Ascending aorta (tissue), 2 donors: ENCODE data around the gene LRP1-AS. TPM values are rescaled to one million over a fixed set of nuclear protein-coding genes. Genes with fewer than 3 reads are reported as not detected.

Experiments used
- DNase-seq, 2 donors: peaks; one replicate each; pipeline ENCODE4 v3.0.0-alpha.2; 2019; ENCODE audit warnings: low spot score in 2 of 2
- H3K27ac ChIP-seq, 2 donors: fragments of 200-600 bp; sonication (generic); one replicate each; pipeline ENCODE4 v1.5.1; 2016 to 2017; ENCODE audit warnings: mild to moderate bottlenecking in 1 of 2
- H3K27me3 ChIP-seq: fragments of 200-600 bp; sonication (generic); one replicate; pipeline ENCODE4 v1.5.1; 2017
- H3K36me3 ChIP-seq, 2 donors: fragments of 200-600 bp; sonication (generic); one replicate each; pipeline ENCODE4 v1.5.1; 2016
- H3K4me1 ChIP-seq, 2 donors: fragments of 200-600 bp; sonication (generic); one replicate each; pipeline ENCODE4 v1.5.1; 2016 to 2017; ENCODE audit warnings: mild to moderate bottlenecking in 1 of 2
- H3K4me3 ChIP-seq, 2 donors: fragments of 200-600 bp; sonication (generic); one replicate each; pipeline ENCODE4 v1.5.1; 2016 to 2017; ENCODE audit warnings: mild to moderate bottlenecking in 1 of 2
- H3K9me3 ChIP-seq, 2 donors: fragments of 200-600 bp; sonication (generic); one replicate each; pipeline ENCODE4 v1.5.1; 2016
- CTCF ChIP-seq, 3 experiments: fragments of 200-600 bp in 2 of 3; fragments of 450-650 bp in 1 of 3; sonication (generic) in 2 of 3; IDR thresholded peaks; one replicate each; pipeline ENCODE4 v1.5.1; 2016 to 2019; ENCODE audit warnings: antibody characterized with exemption in 3 of 3, mild to moderate bottlenecking in 1 of 3, moderate library complexity in 1 of 3
- intact Hi-C: fragments of 100-400 bp; cut with DNase I; formaldehyde crosslinking; loops from one replicate; pipeline ENCODE4 v1.15.1; 2023
- total RNA-seq: library from RNA; depleted of rRNA; stranded (reverse); fragments of >200 nt; gene quantifications from one replicate; pipeline ENCODE4 v1.1.0, GENCODE V29; 2016

Gene LRP1-AS
- total RNA-seq, 1 donor from 2014 or later: not detected

- H3K36me3 ChIP-seq: peaks cover 97 to 100% of the 10 kb centered on the region in 2 donors
- no peaks in the 10 kb centered on the region for H3K27me3 ChIP-seq
- intact Hi-C loops: no loop called here
- no peak for TF ChIP-seq CTCF (IDR thresholded peaks at IDR 0.05)
- no peak overlapping the region for H3K27ac ChIP-seq
- no peak for DNase-seq
- H3K4me1 ChIP-seq: no peaks in the 10 kb centered on the region
- no peak overlapping the region for H3K4me3 ChIP-seq
- no peaks in the 10 kb centered on the region for H3K9me3 ChIP-seq
These were observed 40.6 kb upstream of the LRP1-AS start for GRCh38 chr12:57188090-57188425.

DNA sequence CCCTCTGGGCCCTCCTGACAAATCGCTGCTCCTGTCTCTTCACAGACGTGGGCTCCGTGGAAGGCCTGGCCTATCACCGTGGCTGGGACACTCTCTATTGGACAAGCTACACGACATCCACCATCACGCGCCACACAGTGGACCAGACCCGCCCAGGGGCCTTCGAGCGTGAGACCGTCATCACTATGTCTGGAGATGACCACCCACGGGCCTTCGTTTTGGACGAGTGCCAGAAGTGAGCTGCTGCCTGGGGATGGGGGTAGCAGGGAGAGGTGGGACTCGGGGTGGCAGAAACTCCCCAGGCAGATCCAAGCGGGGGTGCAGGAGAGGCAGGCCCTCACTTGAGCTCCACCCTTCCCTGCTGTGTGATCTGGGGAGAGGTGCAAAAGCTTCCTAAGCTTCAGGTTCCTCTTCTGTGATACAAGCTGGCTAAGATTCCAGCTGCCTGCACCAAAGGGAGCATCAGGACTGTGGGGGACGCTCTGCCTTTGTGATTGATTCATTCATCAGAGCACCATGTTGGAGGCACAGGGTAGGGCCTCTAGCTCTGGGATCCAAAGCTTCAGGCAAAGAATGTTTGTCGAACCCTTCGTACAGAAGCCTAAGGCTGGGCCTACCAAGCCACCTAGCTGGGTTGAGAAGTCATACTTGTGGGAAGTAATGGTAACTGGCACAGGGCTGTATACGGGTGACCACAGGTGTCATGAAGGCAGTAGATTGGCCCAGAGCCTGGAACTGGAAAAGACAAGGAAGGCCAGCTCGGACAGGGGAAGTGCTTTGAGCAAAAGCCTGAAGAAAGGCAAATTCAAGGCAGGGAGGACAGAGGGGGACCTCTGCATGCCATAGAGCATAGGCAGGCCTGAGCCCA, 40.0 kb upstream of the LRP1-AS start:
- DNase-seq: no peak
- Histone ChIP-seq H3K4me1 (no peaks in the 10 kb centered on the region), H3K36me3 (peaks cover 91 to 95% of the 10 kb centered on the region in 2 donors), H3K4me3 (no peak overlapping the region), H3K9me3 (no peaks in the 10 kb centered on the region), H3K27ac (no peak overlapping the region), H3K27me3 (no peaks in the 10 kb centered on the region)
- intact Hi-C loops: no loop called here
- TF ChIP-seq CTCF (IDR thresholded peaks at IDR 0.05): no peak

GRCh38 chr12:57185906-57186508, 38.6 kb upstream of the LRP1-AS start:
- H3K36me3 ChIP-seq: peaks cover 89 to 91% of the 10 kb centered on the region in 2 donors
- no peaks in the 10 kb centered on the region for H3K4me1 ChIP-seq
- no peaks in the 10 kb centered on the region for H3K27me3 ChIP-seq
- no peak overlapping the region for H3K27ac ChIP-seq
- TF ChIP-seq CTCF (IDR thresholded peaks at IDR 0.05): no peak
- no peak for DNase-seq
- intact Hi-C loops: no loop called here
- no peaks in the 10 kb centered on the region for H3K9me3 ChIP-seq
- H3K4me3 ChIP-seq: no peak overlapping the region

GRCh38 chr12:57185403-57185802, 38.0 kb upstream of the LRP1-AS start:
- no peak overlapping the region for H3K4me3 ChIP-seq
- no peak for DNase-seq
- H3K4me1 ChIP-seq: no peaks in the 10 kb centered on the region
- no peak for TF ChIP-seq CTCF (IDR thresholded peaks at IDR 0.05)
- no peak overlapping the region for H3K27ac ChIP-seq
- intact Hi-C loops: no loop called here
- H3K27me3 ChIP-seq: no peaks in the 10 kb centered on the region
- no peaks in the 10 kb centered on the region for H3K9me3 ChIP-seq
- peaks cover 89 to 91% of the 10 kb centered on the region in 2 donors for H3K36me3 ChIP-seq

- intact Hi-C loops: loop anchor here (2.0 kb wide), 1 partner anchor 115 kb away; no protein-coding TSS in a partner anchor
- Histone ChIP-seq H3K4me3 (no peak overlapping the region), H3K27ac (no peak overlapping the region), H3K36me3 (peaks cover 90 to 91% of the 10 kb centered on the region in 2 donors), H3K9me3 (no peaks in the 10 kb centered on the region), H3K27me3 (no peaks in the 10 kb centered on the region), H3K4me1 (no peaks in the 10 kb centered on the region)
- TF ChIP-seq CTCF (IDR thresholded peaks at IDR 0.05): no peak
- DNase-seq: no peak
These were observed 36.7 kb upstream of the LRP1-AS start for GRCh38 chr12:57183939-57184725.
